GM21786 (cell line): ENCODE measurements around the gene GSE1.

ENCODE experiments used
- ATAC-seq: cut with Tn5 transposase; IDR thresholded peaks from one replicate; pipeline ENCODE4 v1.9.1; 2021; ENCODE audit not compliant: unreplicated experiment

GSE1 gene

GRCh38 chr16:85645021-85645589 is 32.0 kb downstream of the GSE1 start:
- no peak for ATAC-seq

- ATAC-seq = no peak
These were observed 33.3 kb downstream of the GSE1 start for GRCh38 chr16:85646358-85646907.

- no peak for ATAC-seq
These were observed 33.9 kb downstream of the GSE1 start for GRCh38 chr16:85646976-85647375.

- no peak for ATAC-seq
These were observed 35.1 kb downstream of the GSE1 start for GRCh38 chr16:85648070-85648714.

GRCh38 chr16:85648805-85649204 is 35.7 kb downstream of the GSE1 start:
- no peak for ATAC-seq

GRCh38 chr16:85649411-85650134 is 36.5 kb downstream of the GSE1 start:
- no peak for ATAC-seq

GRCh38 chr16:85650135-85650843 is 37.2 kb downstream of the GSE1 start:
- ATAC-seq = no peak

- ATAC-seq = no peak
These were observed 37.9 kb downstream of the GSE1 start for GRCh38 chr16:85650844-85651628.

GRCh38 chr16:85651629-85652430 is 38.7 kb downstream of the GSE1 start:
- ATAC-seq = no peak

GRCh38 chr16:85652431-85653221 is 39.5 kb downstream of the GSE1 start:
- no peak for ATAC-seq

- no peak for ATAC-seq
These were observed 40.3 kb downstream of the GSE1 start for GRCh38 chr16:85653290-85653891.

GRCh38 chr16:85654251-85655095 is 41.4 kb downstream of the GSE1 start:
- no peak for ATAC-seq

GRCh38 chr16:85655216-85656129 is 42.4 kb downstream of the GSE1 start:
- no peak for ATAC-seq

- ATAC-seq = no peak
These were observed 43.5 kb downstream of the GSE1 start for GRCh38 chr16:85656351-85657266.

GRCh38 chr16:85657267-85657650 is 44.1 kb downstream of the GSE1 start:
- no peak for ATAC-seq

GRCh38 chr16:85657996-85658395 is 44.9 kb downstream of the GSE1 start:
- ATAC-seq = no peak
